HG02981 (cell line): Measurements from ENCODE around the gene DIPK1A.
A peak's percentile ranks its signal among the peaks of the same experiment; 100 is the strongest.
"Not testable (repeated sequence)": the region's sequence is repeated elsewhere in the genome, so short reads cannot be mapped to it uniquely, and the experiment has no call there.

Experiments used
- ATAC-seq: cut with Tn5 transposase; IDR thresholded peaks from one replicate; pipeline ENCODE4 v1.9.1; 2021; ENCODE audit warnings: mild to moderate bottlenecking, moderate library complexity; ENCODE audit not compliant: unreplicated experiment

Gene DIPK1A

GRCh38 chr1:92980732-92981647 lies 19.7 kb upstream of the DIPK1A start:
- peak; percentile 56 for ATAC-seq

- peak; percentile 74 for ATAC-seq
These were observed 14.4 kb upstream of the DIPK1A start for GRCh38 chr1:92975551-92976232.

GRCh38 chr1:92974112-92974511 lies 12.8 kb upstream of the DIPK1A start:
- not testable (repeated sequence) for ATAC-seq

DNA sequence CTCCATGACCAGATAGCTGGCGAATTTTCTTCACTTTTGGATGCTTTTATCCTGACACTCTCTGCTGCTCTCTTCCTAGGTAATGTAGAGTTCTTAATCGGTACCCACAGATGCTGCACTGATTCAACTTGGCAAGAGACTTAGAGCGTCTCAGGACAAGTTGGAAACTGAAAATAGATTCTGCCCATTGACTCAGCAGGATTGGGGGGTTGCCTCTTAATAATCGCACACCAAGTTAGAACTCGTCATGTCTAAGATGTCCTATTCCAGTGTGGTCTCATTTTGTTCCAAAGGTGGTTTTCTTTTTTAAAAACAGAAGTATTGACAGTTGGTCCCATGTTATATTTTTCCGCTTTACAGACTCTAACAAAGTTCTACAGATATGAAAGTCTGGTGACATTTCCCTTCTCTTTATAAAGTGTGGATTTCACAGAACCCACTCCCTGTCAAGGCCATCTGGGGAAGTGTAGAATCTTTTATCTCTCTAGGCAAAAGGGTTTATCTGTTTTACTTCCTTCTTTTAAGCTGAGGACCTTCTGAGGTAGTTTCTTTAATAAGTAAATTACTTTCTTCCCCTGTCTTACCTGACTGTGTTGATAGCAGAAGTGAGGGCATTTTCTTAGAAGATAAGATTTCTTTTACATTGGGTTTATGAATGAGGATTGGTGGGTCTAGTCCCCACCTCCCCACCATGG lies 12.1 kb upstream of the DIPK1A start:
- ATAC-seq: no peak

GRCh38 chr1:92972409-92973129 lies 11.3 kb upstream of the DIPK1A start:
- no peak for ATAC-seq

- not testable (repeated sequence) for ATAC-seq
These were observed 10.7 kb upstream of the DIPK1A start for GRCh38 chr1:92971932-92972331.

- no peak for ATAC-seq
These were observed 9.9 kb upstream of the DIPK1A start for GRCh38 chr1:92970990-92971689.

GRCh38 chr1:92969517-92969916 lies 8.3 kb upstream of the DIPK1A start:
- no peak for ATAC-seq

DNA sequence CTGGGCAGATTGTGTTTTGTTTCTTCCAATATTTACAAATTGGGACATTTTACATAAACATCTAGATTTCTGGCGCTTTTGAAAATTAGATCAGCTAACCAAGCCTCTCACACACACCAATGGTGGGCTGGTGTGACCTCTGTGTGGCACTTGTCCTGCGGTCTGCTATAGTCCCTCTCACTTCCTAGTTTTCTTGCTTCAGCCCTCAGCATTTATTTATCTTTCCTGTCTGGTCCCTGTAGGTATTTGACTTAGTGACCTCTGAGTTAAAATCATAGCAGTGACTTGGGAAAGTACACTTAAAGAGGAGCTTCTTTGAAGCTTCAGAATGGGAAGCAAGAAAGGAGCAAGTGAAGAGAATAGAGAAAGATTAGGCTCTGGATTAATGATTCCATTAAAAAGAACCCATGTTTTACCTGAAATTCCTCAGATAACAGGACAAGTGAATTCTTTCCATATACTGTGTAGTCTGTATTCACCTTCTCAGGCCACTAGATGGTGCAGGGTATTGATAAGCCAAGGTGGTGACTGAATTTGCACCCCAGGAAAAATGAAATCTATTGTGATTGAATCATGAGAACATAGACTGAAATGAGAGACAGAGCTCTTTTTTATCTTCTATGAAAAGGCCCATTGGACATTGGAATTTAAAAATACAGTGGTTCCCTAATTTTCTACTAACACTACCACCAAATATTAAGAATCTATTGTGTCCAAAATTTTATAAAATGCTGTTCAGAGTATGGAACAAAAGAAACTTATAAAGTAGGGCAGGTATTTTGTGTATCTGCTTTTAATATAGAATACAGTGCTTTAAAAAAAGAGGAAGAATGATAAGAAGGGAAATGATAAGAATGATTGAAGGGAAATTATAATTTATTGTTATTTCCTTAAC lies 7.1 kb upstream of the DIPK1A start:
- ATAC-seq: peak; percentile 75

DNA sequence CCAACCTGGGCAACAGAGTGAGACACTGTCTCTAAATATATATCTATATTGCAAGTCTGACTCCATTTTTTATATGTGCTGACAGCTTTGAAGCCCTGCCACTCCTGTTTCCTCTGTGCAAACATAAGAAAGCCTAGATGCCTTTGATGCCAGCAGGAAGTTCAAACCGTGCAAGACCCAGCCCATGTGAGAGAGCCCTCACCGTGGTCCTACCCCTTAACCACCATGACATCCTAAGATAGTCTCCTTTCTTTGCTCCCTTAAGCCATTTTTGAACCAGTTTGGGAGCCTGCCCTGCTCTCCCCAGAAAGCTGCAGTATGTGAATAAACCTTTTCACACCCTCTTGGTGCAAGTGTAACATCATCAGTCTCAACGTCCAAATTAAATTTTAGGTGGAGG lies 3.7 kb upstream of the DIPK1A start:
- ATAC-seq: no peak

DNA sequence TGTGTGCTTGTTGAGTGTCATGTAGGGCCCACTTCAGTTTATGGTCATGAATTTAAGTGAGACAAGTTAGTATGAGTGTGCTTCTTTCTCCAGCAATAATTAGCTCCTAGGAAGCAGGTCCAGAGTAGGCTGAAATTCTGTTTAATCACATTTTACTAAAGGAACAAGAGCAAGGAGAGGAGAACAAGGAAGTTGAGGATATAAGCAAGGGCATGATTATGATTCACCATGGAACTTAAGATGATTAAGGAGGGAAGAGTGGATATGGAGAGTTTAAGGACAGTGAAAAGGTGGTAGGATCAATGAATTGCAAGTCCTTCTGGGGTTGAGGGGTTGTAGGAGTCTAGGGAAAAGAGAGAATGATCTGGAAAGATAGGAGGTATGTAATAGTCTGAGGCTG lies 3.1 kb upstream of the DIPK1A start:
- ATAC-seq: no peak

DNA sequence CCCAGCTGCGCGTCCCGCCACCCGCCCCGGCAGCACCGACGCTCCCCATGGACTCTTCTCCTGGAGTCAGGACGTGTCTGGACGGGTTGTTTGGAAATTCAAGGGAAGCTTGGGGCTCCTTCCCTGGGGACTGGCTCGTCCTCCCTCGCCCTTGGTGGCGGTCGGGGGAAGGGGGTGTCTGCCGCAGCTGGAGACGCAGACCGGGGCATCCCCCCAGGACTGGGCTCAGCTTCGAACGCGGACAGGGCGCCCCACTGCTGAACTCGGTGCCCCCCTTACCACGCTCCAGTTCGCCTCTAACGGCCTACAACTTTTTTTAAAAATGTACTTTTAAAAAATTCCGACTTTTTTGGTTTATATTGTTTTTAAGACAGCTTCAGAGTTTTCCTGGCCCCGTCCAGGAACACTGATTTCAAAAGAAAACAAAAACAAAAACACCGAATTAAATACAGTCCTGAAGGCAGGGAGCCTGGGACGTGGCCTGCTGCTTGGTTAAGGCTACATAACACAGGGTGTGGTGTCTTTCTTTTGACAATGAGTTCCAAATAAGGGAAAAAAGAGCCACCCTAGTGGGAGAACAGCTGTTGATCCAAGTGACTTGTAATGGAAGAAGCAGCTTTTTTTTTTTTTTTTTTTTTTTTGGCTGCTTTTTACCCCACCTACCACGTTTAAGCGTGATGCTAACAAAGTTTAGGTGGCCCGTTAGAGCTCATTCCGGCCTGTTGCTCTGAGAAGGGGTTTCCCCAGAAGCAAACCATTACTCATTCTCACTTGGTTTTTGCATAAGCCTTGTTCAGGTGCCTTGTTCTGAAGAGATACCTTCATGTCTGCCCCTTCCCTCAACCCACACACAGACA lies 862 bp upstream of the DIPK1A start:
- ATAC-seq: peak; percentile 61

- peak; percentile 32 for ATAC-seq
These were observed 699 bp downstream of the DIPK1A start for GRCh38 chr1:92960395-92961130.

GRCh38 chr1:92958203-92958970 lies 2.9 kb downstream of the DIPK1A start:
- no peak for ATAC-seq

DNA sequence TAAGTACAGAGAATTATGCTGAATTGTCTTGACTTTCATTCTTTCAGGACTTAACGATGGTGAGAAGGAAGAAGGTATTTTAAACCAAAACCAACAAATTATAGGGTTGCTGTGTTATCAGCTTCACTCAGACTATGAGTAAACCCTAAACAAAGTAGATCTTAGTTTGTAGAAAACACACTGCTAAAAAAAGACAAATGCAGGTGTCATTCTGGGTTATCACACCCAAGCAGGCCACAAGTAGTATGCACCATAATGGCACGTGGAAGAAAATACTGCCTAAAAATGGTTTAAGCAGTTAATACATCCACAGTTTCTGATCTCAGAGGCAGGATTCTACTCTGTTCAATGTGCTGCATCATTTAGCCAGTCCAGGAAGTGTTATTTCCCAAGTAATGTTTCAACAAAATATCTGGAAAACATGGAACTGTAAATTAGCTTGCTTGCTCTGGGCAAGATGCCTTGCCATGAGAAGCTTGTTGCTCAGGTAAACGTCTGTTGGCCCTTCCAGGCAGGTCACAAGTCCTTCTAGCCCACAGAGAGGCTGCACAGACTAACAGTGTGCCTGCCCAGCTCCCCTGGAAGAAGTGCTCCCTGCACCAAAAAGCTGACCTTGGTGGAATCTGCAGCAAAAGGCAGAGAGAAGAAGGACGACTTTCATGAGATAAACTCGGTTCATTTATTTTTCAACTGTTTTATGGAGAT lies 4.1 kb downstream of the DIPK1A start:
- ATAC-seq: no peak
